Keratinocyte (primary cell): ENCODE data around the gene AMZ1.

Experiments
- CTCF ChIP-seq, 3 experiments: IDR thresholded peaks in 1 of 3; conservative IDR thresholded peaks in 1 of 3; optimal IDR thresholded peaks in 1 of 3; 2 replicates in 2 of 3; 3 replicates in 1 of 3; pipeline versions ENCODE3 to v1.5.1; 2011; ENCODE audit warnings: low read length in 3 of 3, mild to moderate bottlenecking in 3 of 3, moderate library complexity in 2 of 3, control low read depth in 1 of 3, inconsistent platforms in 1 of 3; ENCODE audit not compliant: insufficient read depth in 2 of 3; ENCODE audit errors: extremely low read depth in 1 of 3
- EZH2 ChIP-seq: IDR thresholded peaks from one replicate; pipeline ENCODE4 v1.6.1; 2012; ENCODE audit warnings: inconsistent platforms, mild to moderate bottlenecking, low read length, moderate library complexity

- no peak for TF ChIP-seq CTCF (optimal IDR thresholded peaks at IDR 0.05 in 1 of 3, IDR thresholded peaks at IDR 0.05 in 1 of 3, conservative IDR thresholded peaks at IDR 0.05 in 1 of 3; ENCODE audit: extremely low read depth in 1 of 3, insufficient read depth in 2 of 3, low read length in 3 of 3)
- no peak for TF ChIP-seq EZH2
These were observed 19.6 kb upstream of the AMZ1 start for GRCh38 chr7:2668401-2668800.
